NOMO-1 (cell line): ENCODE results near the gene TAF1.
A peak's percentile ranks its signal among the peaks of the same experiment; 100 is the strongest.
"Not testable (repeated sequence)": the region's sequence is repeated elsewhere in the genome, so short reads cannot be mapped to it uniquely, and the experiment has no call there.

Experiments
- DNase-seq, 2 experiments: peaks; one replicate each; lab custom pipeline; 2025; ENCODE audit not compliant: unreplicated experiment in 2 of 2; lab: John Stamatoyannopoulos, UW

Gene TAF1

GRCh38 chrX:71493111-71493613 is 127.0 kb downstream of the TAF1 start:
- DNase-seq: peak in 1 of 2 experiments; percentile 10

- DNase-seq: not testable (repeated sequence)
These were observed 129.8 kb downstream of the TAF1 start for GRCh38 chrX:71495979-71496378.

- no peak for DNase-seq
These were observed 130.3 kb downstream of the TAF1 start for GRCh38 chrX:71496476-71496875.

- DNase-seq: not testable (repeated sequence)
These were observed 135.9 kb downstream of the TAF1 start for GRCh38 chrX:71502080-71502479.

GRCh38 chrX:71504346-71504745 is 138.2 kb downstream of the TAF1 start:
- DNase-seq: no peak

GRCh38 chrX:71509289-71509688 is 143.1 kb downstream of the TAF1 start:
- no peak for DNase-seq

- DNase-seq: no peak
These were observed 144.0 kb downstream of the TAF1 start for GRCh38 chrX:71510161-71510560.

- DNase-seq: not testable (repeated sequence)
These were observed 147.6 kb downstream of the TAF1 start for GRCh38 chrX:71513731-71514130.

GRCh38 chrX:71514367-71515037 is 148.3 kb downstream of the TAF1 start:
- DNase-seq: peak in 1 of 2 experiments; percentile 47

- DNase-seq: no peak
These were observed 148.9 kb downstream of the TAF1 start for GRCh38 chrX:71515038-71515396.
